HG03139 (cell line): ENCODE measurements around the gene FZR1.

Source experiments
- ATAC-seq: cut with Tn5 transposase; IDR thresholded peaks from one replicate; pipeline ENCODE4 v1.9.1; 2021; ENCODE audit not compliant: unreplicated experiment

FZR1 gene

DNA sequence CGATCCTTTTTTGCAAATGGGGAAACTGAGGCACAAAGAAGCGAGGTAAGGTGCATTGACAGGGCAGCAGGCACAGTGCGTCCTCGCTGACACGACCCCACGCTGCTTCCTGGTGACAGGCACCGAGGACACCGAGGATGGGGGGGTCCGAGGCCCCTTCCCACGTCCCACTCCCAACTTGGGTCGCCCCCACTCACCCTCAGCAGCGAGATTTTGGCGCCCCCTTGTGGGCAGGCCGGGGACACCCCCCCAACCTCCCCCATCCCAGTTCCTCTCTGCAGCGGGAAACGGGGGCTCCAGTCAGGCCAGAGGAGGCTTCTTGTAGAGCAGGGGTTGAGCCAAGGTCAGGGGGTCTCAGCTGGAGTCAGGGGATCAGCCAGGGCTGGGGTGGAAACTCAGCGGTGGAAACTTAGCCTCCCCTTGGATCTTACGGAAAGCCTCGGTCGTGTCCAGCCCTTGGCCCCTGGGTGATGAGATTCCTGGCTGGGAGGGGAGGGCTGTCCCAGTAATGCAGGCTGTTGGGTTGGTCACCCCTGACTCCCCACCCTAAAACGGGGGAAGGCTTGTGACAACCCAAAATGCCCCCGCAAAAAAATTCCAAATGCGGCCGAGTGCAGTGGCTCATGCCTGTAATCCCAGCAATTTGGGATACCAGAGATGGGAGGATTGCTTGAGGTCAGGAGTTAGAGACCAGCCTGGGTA lies 34.0 kb upstream of the FZR1 start:
- ATAC-seq: no peak

DNA sequence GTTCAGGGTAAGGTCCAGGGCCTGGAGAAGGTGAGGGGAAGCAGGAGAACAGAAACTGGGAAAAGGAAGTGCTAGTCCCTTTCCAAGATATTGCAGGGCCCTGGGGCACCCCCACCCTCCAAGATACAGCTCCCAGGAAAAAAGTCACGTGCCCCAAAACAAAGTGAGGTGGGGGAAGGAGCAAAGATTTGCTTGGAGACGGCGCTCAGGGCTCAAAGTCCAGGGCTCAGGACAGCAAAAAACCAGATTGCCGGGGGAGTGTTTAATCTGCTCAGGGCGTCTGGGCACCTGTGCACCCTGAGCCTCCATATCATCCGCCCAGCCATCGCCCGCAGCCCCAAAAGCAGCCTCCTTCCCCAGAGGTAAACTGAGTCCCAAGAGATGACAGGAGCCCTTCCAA lies 32.1 kb upstream of the FZR1 start:
- ATAC-seq: no peak

DNA sequence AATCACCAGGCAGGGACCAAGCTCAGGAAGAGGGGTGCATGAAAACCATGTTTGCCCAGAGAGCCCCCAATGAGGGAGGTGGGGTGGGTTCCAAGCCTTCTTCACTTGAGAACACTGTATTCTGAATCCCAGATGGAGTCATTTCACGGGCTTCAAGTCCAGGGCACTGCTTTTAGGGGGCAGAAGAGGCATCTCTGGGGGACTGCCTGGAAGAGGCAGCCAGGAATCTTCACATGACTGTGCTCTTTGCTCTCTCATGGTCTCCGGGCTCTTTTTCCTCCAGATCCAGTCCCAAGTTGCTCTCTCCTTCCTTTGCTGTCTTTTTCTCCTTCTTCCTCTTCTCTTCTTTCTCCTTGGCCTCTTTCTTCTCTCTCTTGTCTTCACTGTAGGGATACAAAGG lies 31.5 kb upstream of the FZR1 start:
- no peak for ATAC-seq

DNA sequence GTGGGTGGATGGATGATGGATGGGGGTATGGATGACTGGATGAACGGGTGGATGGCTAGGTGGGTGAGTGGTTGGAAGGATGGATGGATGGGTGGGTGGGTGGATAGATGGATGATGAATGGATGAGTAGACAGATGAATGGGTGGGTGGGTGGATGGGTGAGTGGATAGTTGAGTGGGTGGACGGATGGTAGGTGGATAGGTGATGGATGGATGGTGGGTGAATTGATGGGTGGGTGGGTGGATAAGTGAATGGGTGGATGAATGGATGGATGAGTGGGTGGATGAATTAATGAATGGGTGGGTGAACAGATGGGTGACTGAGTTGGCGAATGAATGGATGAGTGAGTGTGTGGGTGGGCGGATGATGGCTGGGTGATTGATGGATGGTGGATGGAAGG lies 30.7 kb upstream of the FZR1 start:
- ATAC-seq: no peak

DNA sequence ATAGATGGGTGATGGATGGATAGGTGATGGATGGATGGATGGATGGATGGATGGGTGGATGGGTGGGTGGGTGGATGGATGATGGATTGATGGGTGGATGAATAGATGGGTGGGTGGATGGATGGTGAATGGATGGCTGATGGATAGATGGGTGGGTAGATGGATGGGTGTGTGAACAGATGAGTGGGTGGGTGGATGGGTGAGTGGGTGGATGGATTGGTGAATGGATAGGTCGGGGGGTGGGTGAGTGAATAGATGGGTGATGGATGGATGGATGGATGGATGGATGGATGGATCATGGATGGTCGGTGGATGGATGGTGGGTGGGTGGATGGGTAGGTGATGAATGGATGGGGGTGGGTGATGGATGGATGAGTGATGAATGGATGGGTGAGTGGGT lies 29.3 kb upstream of the FZR1 start:
- no peak for ATAC-seq

DNA sequence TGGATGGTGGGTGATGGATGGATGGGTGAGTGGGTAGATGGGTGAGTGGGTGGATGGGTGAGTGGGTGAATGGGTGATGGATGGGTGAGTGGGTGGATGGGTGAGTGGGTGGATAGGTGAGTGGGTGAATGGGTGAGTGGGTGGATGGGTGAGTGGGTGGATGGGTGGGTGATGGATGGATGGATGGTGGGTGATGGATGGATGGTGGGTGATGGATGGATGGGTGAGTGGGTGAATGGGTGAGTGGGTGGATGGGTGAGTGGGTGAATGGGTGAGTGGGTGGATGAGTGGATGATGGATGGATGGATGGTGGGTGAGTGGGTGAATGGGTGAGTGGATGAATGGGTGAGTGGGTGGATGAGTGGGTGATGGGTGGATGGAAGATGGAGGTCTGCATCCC lies 28.6 kb upstream of the FZR1 start:
- no peak for ATAC-seq

DNA sequence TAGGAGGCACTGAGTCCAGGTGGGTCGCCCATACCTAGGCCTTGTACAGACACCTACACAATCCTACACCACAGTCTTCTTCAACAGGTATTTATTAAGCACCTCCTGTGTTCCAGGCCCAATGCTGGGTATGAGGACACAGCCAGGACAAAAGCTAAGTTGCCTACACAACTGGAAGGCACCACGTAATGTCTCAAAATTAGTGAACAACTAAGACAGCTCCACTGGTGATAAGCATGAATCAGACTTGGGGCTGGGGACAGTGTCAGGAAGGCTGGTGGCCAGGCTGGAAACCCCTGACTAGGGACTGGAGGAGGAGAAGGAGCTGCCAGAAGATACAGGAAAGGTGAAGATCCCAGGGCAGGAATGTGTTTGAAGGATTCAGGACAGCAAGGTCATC lies 28.2 kb upstream of the FZR1 start:
- ATAC-seq: no peak

DNA sequence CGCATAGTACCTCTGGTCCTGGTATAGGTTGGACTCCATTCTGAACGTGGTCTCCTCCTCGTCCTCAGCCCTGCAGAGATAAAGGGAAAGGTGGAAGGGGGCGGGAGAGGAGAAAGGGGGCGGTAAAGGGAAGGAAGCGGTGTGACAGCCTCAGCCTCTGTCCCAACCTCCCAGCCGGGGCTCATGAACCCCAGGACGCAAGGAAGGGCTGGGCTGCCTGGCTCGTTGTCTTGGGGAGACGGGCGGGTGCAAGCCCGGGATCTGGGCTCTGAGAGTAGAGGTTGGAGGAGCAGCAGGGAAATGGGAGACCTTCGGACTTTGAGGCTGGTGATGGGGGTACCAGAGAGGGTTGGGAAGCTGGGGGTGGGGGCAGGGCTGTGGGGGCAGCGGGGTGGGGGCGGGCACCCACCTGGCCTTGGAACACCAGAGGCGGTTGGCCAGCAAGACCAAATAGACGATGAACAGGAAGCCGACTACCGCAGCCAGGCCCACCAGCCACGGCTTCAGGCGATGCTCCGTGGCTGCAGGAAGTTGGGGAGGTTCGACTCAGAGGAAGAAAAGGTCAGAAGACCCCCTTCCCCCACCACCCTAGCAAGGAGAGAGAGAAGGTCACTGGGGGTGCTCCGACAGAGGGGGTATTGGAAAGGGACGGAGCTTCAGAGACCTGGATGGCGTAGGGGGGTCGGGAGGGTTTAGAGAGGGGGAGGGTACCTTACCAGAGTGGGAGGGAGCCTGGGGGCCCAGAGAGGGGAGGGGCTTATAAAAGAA lies 27.5 kb upstream of the FZR1 start:
- no peak for ATAC-seq

DNA sequence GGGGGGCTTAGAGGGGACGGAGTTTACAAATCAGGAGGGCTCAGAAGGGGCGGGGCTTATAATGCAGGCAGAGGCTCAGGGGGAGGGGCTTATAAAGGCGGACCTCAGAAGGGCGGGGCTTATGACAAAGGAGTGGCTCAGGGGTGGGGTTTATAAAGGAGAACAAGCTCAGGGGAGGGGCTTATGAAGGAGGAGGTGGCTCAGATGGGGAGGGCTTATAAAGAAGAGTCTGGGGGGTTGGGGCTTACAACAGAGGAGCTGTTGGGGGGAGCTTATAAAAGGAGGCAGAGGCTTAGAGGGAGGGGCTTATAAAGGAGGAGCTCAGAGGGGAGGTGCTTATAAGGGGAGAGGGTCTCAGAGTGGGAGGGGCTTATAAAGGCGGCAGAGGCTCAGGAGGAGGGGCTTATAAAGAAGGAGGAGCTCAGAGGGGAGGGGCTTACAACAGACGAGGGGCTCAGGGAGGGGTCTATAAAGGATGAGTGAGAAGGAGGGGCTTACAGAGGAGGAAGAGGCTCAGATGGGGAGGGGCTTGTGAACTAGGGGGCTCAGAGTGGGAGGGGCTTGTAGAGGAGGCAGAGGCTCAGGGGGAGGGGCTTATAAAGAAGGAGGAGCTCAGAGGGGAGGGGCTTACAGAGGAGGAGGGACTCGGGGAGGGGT lies 26.8 kb upstream of the FZR1 start:
- ATAC-seq: no peak

DNA sequence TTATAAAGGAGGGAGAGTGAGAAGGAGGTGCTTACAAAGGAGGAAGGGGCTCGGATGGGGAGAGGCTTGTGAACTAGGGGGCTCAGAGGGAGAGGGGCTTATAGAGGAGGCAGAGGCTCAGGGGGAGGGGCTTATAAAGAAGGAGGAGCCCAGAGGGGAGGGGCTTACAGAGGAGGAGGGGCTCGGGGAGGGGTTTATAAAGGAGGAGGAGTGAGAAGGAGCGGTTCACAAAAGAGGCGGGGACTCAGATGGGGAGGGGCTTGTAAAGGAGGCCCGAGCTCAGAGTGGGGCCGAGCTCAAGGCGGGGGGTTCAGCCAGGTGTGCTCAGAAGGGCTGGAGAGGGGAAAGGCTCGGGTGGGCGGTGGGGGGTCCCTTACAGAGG lies 26.3 kb upstream of the FZR1 start:
- no peak for ATAC-seq

DNA sequence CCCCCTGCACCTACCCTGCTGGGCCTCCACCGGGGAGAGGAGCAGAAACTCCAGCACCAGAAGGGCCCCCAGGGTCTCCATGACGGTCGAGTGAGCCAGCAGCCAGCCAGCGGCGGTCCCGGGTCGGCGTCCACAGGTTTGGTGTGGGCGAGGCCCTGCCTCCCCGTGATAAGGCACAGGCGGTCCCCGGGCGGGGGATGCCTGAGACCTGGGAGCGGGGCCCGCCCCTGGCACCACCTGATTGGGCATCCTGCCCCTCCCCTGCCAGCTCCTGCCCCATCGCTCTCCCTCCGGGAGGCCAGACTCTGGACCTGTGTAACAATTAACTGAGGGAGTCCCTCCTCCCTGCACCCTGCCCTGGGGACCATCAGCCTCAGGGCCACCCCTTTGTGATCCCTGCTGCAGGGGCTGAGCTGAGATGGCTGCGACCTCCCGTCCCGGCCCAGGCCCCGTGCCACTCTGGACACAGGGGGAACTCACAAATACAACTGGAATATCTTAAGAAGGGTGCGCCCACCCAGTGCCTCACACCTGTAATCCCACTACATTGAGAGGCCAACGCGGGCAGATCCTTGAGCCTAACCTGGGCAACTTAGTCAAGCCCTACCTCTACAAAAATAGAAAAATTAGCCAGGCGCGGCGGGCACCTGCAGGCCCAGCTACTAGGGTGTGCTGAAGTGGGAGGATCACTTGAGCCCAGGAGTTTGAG lies 25.6 kb upstream of the FZR1 start, which contains the start of gene SMIM24:
Gene SMIM24 (minus strand): TSS at position 143 of the 709 bp plus-strand sequence. CDS start 62 bp downstream, at position 81.
- ATAC-seq: no peak

DNA sequence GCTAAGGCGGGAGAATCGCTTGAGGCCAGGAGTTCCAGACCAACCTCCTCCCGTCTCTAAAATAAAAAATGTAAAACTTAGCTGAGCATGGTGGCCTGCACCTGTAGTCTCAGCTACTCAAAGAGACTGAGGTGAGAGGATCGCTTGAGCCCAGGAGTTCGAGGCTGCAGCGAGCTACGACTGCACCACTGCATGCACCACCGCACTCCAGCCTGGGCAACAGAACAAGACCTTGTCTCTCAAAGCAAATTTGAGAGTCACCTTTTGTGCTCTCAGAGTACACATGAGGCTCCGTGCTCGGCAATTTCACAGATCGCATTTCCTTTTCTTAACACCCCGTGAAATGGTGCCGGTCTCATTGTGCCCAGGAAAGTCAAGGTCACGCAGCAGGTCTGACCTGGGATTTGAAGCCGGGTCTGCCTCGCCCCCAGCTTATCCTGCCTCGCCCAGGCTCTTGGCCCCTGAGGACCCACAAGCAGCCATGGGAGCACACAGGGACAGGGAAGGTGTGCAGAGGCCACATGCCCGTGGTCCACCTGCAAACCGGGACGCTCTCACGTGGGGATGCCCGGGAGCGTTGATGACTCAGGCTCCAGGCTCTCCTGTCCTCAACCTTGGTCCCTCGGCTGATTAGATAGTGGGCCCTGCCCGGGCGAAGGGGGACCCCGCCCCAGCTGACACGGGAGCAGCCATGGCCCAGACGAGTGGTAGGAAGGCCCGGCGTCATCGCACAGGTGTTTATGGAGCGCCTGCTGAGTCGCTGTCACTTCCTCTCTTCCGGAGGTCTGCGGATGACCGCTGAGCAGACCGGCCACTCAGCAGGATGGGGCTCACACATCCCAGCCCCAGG lies 24.6 kb upstream of the FZR1 start:
- ATAC-seq: no peak

DNA sequence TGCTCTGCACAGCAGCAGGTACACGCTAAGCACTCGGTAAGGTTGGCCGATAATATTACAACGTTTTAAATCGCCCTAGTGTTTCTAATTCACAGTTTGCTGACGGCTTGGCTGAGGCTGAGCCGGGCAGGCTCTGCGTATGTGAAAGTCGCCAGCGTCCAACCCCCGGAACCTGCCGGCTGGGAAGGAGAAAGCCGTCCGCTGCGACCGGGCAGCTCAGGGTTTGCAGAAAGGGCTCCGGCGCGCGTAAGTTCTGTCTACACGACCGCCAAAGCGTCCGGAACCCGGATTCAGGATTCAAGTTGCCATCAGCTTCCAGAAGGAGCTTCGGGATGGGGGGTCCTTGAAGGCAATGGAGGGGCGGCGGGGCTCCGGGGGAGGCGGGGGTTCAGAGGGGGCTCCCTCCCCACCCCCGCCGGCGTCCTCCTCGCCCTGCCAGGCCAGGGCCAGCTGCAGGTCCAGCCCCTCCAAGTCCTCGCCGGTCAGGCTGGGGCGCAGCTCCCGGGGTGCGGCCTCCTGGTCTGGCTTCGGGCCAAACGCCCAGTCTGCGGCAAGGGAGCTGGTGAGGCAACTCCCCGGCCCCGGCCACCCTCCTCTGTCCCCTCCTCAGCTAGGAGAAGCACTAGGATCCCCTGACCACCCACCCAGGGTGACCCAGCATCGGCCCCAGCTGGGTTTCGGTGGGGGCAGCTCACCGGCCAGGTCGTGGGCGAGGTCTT lies 23.4 kb upstream of the FZR1 start:
- ATAC-seq: no peak

DNA sequence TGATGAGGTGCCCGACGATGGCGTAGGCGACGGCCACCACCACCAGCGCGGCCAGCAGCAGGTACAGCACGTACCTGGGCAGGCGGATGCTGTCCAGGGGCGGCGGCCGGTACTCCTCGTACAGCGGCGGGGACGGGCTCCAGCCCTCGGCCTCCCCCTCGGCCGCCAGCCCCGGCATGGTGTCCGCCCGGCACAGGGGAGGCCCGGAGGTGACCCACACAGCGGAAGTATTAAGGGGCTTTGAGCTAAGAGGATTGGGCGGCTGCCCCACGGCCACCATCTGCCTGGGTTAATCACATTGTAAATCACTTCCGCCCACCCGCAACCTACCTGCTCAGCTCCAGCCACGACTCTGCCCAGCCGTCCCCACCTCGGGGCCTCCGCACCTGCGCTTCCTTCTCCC lies 22.9 kb upstream of the FZR1 start, which contains the start of gene SMIM44:
Gene SMIM44 (minus strand): TSS at position 216 of the 403 bp plus-strand sequence. CDS start 38 bp downstream, at position 178.
- no peak for ATAC-seq

DNA sequence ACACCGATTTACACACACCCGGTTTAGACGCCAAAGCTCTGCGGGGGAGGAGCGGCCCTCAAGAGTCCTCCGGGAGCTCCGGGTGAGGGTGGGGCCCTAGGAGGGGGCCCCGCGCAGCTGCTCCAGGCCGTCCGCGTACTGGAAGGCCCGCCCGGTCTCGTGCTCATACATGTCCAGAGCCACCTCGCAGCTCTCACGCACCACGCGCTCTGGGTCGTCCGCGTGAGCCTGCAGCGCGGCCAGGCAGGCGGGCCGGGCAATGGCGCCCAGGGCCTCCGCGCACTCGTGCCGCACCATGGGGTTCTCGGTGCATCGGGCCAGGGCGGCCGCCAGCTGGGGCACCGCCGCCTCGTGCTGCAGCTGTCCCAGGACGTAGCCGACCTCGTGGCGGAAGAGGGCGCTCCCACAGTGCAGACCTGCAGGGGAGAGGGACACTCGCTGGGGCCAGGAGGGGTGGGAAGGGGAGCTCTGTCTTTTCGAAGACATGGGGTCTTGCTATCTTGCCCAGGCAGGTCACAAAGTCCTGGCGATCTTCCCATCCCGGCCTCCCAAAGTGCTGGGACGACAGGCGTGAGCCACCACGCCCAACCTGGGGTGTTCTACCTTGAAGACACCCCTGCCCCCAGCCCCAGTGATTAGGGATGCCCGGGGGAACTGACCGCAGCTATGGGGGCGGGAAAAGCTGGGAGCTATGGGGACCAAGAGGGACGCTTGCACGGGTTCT lies 14.6 kb upstream of the FZR1 start:
- no peak for ATAC-seq

DNA sequence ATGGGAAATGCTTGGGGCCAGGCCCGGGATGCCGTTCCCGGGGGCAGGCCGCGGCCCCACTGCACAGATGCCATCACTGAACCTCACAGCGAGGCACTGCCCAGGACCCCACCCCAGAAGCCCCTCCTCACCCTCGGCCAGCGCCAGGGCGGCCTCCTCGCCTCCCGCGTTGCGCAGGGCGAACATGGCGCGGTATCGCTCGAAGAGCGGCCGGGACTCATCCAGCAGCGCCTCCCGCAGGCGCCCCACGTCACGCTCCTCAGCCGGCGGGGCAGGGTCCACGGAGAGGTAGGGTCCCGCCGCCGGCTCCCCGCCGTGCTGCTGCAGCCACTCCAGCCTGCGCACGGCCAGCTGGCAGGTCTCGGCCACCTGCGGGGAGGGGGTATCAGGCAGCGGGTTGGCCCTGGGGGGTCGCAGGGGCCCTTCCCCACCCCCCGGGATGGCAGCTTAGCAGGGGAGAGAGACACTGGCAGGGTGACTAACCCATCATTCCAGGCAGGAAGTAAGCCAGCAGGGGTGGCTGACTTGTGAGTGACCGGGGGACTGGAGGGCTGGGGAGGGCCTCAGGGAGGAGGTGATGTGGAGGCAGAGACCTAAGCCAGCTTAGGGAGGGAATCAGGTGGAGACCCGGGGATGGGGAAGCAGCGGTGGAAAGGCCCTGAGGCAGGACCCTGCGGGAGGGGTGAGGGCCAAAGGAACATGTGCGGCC lies 13.8 kb upstream of the FZR1 start:
- ATAC-seq: no peak

DNA sequence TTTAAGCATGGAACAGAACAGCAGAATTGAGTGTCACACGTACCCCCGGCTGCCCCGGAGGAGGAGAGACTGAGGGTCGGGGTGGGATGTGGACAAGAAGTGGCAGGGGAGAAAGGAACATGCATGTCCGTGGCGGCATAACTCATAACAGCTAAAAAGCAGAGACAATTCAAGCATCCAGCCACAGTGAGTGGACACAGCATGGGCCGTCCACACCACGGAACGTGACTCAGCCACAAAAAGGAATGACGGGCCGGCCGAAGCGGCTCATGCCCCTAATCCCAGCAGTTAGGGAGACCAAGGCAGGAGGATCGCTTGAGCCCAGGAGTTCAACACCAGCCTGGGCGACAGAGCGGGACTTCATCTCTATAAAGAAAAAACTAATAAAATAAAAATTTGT lies 13.2 kb upstream of the FZR1 start:
- ATAC-seq: no peak

DNA sequence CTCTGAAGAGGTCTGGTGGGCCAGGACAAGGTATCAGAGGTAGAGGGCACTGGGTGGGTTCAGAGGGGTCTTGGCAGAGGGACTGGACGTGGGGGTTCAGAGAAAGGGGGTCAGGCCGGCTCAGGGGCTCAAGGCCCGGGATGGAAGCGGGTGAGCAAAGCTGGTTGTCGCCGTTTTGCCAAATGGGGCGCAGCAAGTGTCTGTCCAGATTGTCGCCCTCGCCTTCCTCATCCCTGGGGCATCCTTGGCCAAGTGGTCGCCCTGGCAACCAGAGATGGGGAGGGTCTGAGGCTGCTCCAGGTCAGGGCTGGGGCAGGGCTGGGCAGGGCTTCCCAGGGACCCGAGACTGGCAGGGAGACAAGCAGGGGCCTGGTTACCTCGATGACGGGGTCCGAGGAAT lies 12.5 kb upstream of the FZR1 start:
- ATAC-seq: no peak

DNA sequence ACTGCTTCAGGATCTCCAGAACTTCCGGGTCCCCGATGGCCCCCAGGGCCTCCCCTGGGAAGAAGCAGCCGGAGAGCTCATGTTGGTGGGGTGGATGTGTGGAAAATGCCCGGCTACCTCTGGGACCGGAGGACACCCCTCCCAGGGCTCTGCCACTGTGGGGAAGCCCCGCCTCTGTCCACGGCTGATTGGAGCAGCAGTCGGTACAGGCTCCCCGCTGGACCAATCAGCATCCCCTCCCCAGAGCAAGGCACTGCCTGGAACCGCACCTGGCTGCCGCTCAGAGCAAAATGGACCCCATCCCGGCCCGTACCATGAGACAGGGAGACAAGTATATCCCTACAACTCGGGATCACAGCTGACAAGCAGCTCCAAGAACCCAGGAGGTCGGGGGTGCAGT lies 12.1 kb upstream of the FZR1 start:
- no peak for ATAC-seq
